H1 (cell line): ENCODE measurements around the gene OGFOD2. TPM values are rescaled to one million over a fixed set of nuclear protein-coding genes. Genes with fewer than 3 reads are reported as not detected.

Experiments
- CHD7 ChIP-seq: fragments of 300-600 bp; sonication (generic); IDR thresholded peaks from 2 replicates; pipeline ENCODE4 v1.7.1; 2012; ENCODE audit warnings: low read length, moderate library complexity, mild to moderate bottlenecking, inconsistent platforms; ENCODE audit not compliant: insufficient replicate concordance
- PHF8 ChIP-seq: fragments of 200-600 bp; sonication (generic); conservative IDR thresholded peaks from 2 replicates; pipeline ENCODE4 v1.7.1; 2012; ENCODE audit warnings: low read depth, mild to moderate bottlenecking, inconsistent platforms, low read length, moderate library complexity
- polyA plus RNA-seq, 7 experiments: library from polyadenylated mRNA; depleted of rRNA in 3 of 7; stranded (reverse) in 5 of 7; unstranded in 2 of 7; fragments of >200 nt in 5 of 7; fragments of 200-250 nt in 2 of 7; gene quantifications; 1 replicate in 5 of 7; 2 replicates in 1 of 7; 4 replicates in 1 of 7; pipeline versions ENCODE4 v1.2.1 to v1.2.3, GENCODE V29; 2011 to 2013; ENCODE audit warnings: missing spikeins in 2 of 7, mixed read lengths in 2 of 7
- total RNA-seq: library from RNA; stranded (reverse); fragmentation: NEBNext Ultra II Directional; extraction: Animal tissue kit (Norgen Biotek cat#: 25700); gene quantifications from 2 replicates; pipeline ENCODE4 v1.2.1, GENCODE V29; 2021

Gene OGFOD2
- total and polyA plus RNA-seq, 2 of the 8 experiments (the other 6 are each of a cell fraction or from before 2014, with no cell fraction given), result 17.3 to 20.3 TPM

DNA sequence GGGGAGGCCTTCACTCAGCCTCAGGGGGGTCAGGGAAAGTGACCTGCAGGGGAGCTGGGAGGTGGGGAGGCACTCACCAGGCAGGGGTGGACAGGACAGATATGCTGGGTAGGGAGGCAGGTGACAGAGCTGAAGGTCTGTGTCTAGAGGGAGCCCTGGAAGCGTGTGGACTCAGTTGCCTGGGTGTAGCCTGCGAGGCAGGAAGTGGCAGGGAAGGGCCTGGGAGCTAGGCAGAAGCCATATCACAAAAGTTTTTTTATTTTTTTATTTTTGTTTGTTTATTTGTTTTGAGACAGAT, 44.7 kb downstream of the OGFOD2 start (continued):
- TF ChIP-seq CHD7, result no peak
- TF ChIP-seq PHF8, result no peak
